IPS-NIHi11 (cell line): Measurements from ENCODE around the gene MEGF8.

Source experiments
- DNase-seq: peaks from one replicate; pipeline ENCODE4 v3.0.0; 2012; ENCODE audit warnings: mixed read lengths, low spot score

The MEGF8 gene

GRCh38 chr19:42380155-42380554 lies 54.7 kb downstream of the MEGF8 start:
- DNase-seq: no peak

GRCh38 chr19:42386974-42387707 lies 61.7 kb downstream of the MEGF8 start:
- peak; percentile 93 for DNase-seq

- DNase-seq: no peak
These were observed 63.5 kb downstream of the MEGF8 start for GRCh38 chr19:42388851-42389489.

GRCh38 chr19:42389899-42390298 lies 64.5 kb downstream of the MEGF8 start, which contains the start of gene CNFN:
Gene CNFN, minus strand, starts transcription at chr19:42390297. Its CDS starts 1,260 bp downstream, at chr19:42389037.
- no peak for DNase-seq

GRCh38 chr19:42392165-42392564 lies 66.7 kb downstream of the MEGF8 start:
- DNase-seq: no peak

- no peak for DNase-seq
These were observed 69.3 kb downstream of the MEGF8 start for GRCh38 chr19:42394751-42395150.

GRCh38 chr19:42396381-42397262 lies 71.2 kb downstream of the MEGF8 start:
- peak; percentile 99 for DNase-seq

GRCh38 chr19:42397263-42398166 lies 72.1 kb downstream of the MEGF8 start:
- DNase-seq: no peak

GRCh38 chr19:42400404-42400803 lies 75.0 kb downstream of the MEGF8 start:
- DNase-seq: no peak

GRCh38 chr19:42401365-42402303 lies 76.2 kb downstream of the MEGF8 start:
- DNase-seq: peak; percentile 83

- peak; percentile 17 for DNase-seq
These were observed 77.1 kb downstream of the MEGF8 start for GRCh38 chr19:42402376-42403116.

- DNase-seq: no peak
These were observed 78.2 kb downstream of the MEGF8 start for GRCh38 chr19:42403586-42403985.

- peak; percentile 3 for DNase-seq
These were observed 80.7 kb downstream of the MEGF8 start for GRCh38 chr19:42406111-42406510.

GRCh38 chr19:42407085-42407815 lies 81.8 kb downstream of the MEGF8 start:
- DNase-seq: peak; percentile 4

- DNase-seq: no peak
These were observed 82.4 kb downstream of the MEGF8 start for GRCh38 chr19:42407816-42408175.

GRCh38 chr19:42409477-42409876 lies 84.0 kb downstream of the MEGF8 start:
- DNase-seq: peak; percentile 2

GRCh38 chr19:42410371-42410770 lies 84.9 kb downstream of the MEGF8 start:
- DNase-seq: peak; percentile 10

- DNase-seq: no peak
These were observed 86.2 kb downstream of the MEGF8 start for GRCh38 chr19:42411581-42412178.

GRCh38 chr19:42412227-42412626 lies 86.8 kb downstream of the MEGF8 start:
- DNase-seq: peak; percentile 63
